GM13976 (cell line): ENCODE measurements around the gene BRMS1.

Experiments
- DNase-seq: peaks from one replicate; pipeline ENCODE4 v3.0.0; 2012; ENCODE audit warnings: low spot score
- CTCF ChIP-seq: IDR thresholded peaks from 2 replicates; pipeline ENCODE4 v1.5.1; 2012; ENCODE audit warnings: borderline replicate concordance, mild to moderate bottlenecking; ENCODE audit not compliant: insufficient read depth; ENCODE audit errors: extremely low read depth, missing control alignments, control extremely low read depth
- in situ Hi-C: fragments of 300-500 bp; cut with MboI; formaldehyde crosslinking; loops from one replicate; pipeline ENCODE4 v1.12.0; 2022; ENCODE audit warnings: low sequenced_read_pairs, mixed read lengths, inconsistent platforms; ENCODE audit not compliant: unreplicated experiment

BRMS1 gene

GRCh38 chr11:66302656-66303055 lies 42.2 kb downstream of the BRMS1 start:
- TF ChIP-seq CTCF: no peak

GRCh38 chr11:66299186-66299585 lies 45.7 kb downstream of the BRMS1 start:
- DNase-seq: no peak
- in situ Hi-C loops: no loop called here
- TF ChIP-seq CTCF: no peak

More at GRCh38 chr11:66302656-66303055, 42.2 kb downstream of the BRMS1 start:
- no peak for DNase-seq
- in situ Hi-C loops: no loop called here

GRCh38 chr11:66297610-66298009 lies 47.3 kb downstream of the BRMS1 start:
- DNase-seq: no peak
- in situ Hi-C loops: no loop called here
- no peak for TF ChIP-seq CTCF

- no peak for TF ChIP-seq CTCF
Measured at GRCh38 chr11:66294626-66295620, 50.0 kb downstream of the BRMS1 start.

GRCh38 chr11:66293777-66294625 lies 50.9 kb downstream of the BRMS1 start:
- no peak for TF ChIP-seq CTCF
- DNase-seq: no peak
- in situ Hi-C loops: no loop called here

More at GRCh38 chr11:66294626-66295620, 50.0 kb downstream of the BRMS1 start:
- DNase-seq: no peak
- in situ Hi-C loops: no loop called here

- in situ Hi-C loops: no loop called here
- DNase-seq: no peak
- TF ChIP-seq CTCF: no peak
Measured at GRCh38 chr11:66293352-66293751, 51.6 kb downstream of the BRMS1 start.
